ENCODE measurements around the gene COX6A1.
"Not testable (repeated sequence)": the region's sequence is repeated elsewhere in the genome, so short reads cannot be mapped to it uniquely, and the experiment has no call there.

Gene COX6A1

GRCh38 chr12:120468325-120468820, 30.5 kb downstream of the COX6A1 start:
- peak in 1 of 2 experiments; percentile 42 for DNase-seq

- DNase-seq, result no peak
Measured at GRCh38 chr12:120468821-120469449, 31.0 kb downstream of the COX6A1 start.

- DNase-seq, result peak; percentile 96
Measured at GRCh38 chr12:120469450-120470149, 31.7 kb downstream of the COX6A1 start, which contains the start of gene SRSF9. Gene SRSF9, minus strand, starts transcription at chr12:120469748. Its CDS starts 139 bp downstream, at chr12:120469609.

- no peak for DNase-seq
Measured at GRCh38 chr12:120470150-120470784, 32.4 kb downstream of the COX6A1 start.

- no peak for DNase-seq
Measured at GRCh38 chr12:120472521-120472920, 34.6 kb downstream of the COX6A1 start.

GRCh38 chr12:120473807-120474615, 36.1 kb downstream of the COX6A1 start:
- no peak for DNase-seq

- DNase-seq, result peak in 1 of 2 experiments; percentile 9
Measured at GRCh38 chr12:120474616-120474960, 36.7 kb downstream of the COX6A1 start.

GRCh38 chr12:120475643-120476042, 37.7 kb downstream of the COX6A1 start:
- DNase-seq, result no peak

- DNase-seq, result no peak
Measured at GRCh38 chr12:120479458-120479857, 41.5 kb downstream of the COX6A1 start.

- no peak for DNase-seq
Measured at GRCh38 chr12:120480211-120480610, 42.3 kb downstream of the COX6A1 start.

GRCh38 chr12:120481022-120481767, 43.3 kb downstream of the COX6A1 start:
- no peak for DNase-seq

- no peak for DNase-seq
Measured at GRCh38 chr12:120483621-120484020, 45.7 kb downstream of the COX6A1 start.

GRCh38 chr12:120485961-120486881, 48.3 kb downstream of the COX6A1 start:
- no peak for DNase-seq

- DNase-seq, result not testable (repeated sequence)
Measured at GRCh38 chr12:120487552-120487951, 49.6 kb downstream of the COX6A1 start.

- no peak for DNase-seq
Measured at GRCh38 chr12:120488057-120488640, 50.2 kb downstream of the COX6A1 start.

GRCh38 chr12:120489018-120489417, 51.1 kb downstream of the COX6A1 start:
- DNase-seq, result peak in 1 of 2 experiments; percentile 13

- no peak for DNase-seq
Measured at GRCh38 chr12:120490325-120490724, 52.4 kb downstream of the COX6A1 start.
